GM13977 (cell line): ENCODE measurements around the gene NINL.
"Not testable (repeated sequence)": the region's sequence is repeated elsewhere in the genome, so short reads cannot be mapped to it uniquely, and the experiment has no call there.

Experiments used
- DNase-seq: peaks from one replicate; pipeline ENCODE4 v3.0.0; 2012; ENCODE audit warnings: low spot score
- in situ Hi-C: fragments of 300-500 bp; cut with MboI; formaldehyde crosslinking; loops from one replicate; pipeline ENCODE4 v1.12.0; 2022; ENCODE audit warnings: low sequenced_read_pairs, low pct_unique_long_range_greater_than_20kb, mixed read lengths, inconsistent platforms; ENCODE audit not compliant: unreplicated experiment
- TF ChIP-seq, protein P1 (sequence below): IDR thresholded peaks from 2 replicates; pipeline ENCODE4 v1.5.1; 2012; ENCODE audit warnings: mild to moderate bottlenecking, control low read depth; ENCODE audit not compliant: insufficient read depth; ENCODE audit errors: extremely low read depth, missing control alignments

The NINL gene

DNA sequence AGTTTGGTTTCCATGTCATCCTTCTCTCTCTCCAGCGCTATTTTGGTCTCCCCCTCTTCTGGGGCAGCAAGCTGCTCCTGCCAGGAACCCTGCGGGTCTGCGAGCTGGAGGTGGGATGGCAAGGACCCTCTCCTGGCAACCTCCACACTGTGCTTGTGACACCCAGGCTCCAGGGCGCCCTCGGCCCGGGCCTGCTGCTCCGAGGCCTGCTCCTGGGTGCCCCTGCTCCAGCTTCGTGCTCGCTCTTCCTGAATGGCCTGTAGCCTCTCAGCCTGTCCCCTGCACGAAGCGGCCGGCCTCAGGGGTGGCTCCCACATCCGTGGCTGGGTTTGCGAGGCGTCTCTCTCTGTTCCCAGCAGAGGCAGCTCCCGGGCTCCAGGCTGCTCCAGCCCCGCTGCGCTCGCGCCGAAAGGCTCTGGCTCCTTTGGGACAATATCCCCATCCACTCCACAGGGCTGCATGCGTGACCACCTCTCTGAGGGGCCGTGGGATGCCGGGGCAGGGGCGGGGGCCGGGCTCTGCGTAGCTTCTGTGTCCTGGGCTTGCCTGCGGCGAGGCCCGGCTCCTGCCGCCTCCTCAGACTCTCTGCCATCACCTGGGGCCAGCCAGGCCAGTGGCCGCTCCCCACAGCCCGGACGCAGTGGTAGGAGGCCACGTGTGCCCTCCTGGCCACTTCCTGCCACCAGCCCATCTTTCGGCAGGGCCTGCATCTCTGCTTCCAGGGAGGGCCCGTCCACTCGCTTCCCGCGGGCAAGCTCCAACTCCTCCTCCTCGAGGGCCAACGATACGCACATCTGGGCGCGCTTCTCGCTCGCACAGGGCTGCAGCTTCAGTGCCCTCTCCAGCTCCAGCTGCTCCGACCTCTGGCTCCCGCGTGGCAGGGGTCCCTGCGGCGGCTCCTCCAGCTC lies 109.0 kb downstream of the NINL start:
- TF ChIP-seq, protein P1, sequence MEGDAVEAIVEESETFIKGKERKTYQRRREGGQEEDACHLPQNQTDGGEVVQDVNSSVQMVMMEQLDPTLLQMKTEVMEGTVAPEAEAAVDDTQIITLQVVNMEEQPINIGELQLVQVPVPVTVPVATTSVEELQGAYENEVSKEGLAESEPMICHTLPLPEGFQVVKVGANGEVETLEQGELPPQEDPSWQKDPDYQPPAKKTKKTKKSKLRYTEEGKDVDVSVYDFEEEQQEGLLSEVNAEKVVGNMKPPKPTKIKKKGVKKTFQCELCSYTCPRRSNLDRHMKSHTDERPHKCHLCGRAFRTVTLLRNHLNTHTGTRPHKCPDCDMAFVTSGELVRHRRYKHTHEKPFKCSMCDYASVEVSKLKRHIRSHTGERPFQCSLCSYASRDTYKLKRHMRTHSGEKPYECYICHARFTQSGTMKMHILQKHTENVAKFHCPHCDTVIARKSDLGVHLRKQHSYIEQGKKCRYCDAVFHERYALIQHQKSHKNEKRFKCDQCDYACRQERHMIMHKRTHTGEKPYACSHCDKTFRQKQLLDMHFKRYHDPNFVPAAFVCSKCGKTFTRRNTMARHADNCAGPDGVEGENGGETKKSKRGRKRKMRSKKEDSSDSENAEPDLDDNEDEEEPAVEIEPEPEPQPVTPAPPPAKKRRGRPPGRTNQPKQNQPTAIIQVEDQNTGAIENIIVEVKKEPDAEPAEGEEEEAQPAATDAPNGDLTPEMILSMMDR = no peak
- DNase-seq = no peak
- in situ Hi-C loops = no loop called here

DNA sequence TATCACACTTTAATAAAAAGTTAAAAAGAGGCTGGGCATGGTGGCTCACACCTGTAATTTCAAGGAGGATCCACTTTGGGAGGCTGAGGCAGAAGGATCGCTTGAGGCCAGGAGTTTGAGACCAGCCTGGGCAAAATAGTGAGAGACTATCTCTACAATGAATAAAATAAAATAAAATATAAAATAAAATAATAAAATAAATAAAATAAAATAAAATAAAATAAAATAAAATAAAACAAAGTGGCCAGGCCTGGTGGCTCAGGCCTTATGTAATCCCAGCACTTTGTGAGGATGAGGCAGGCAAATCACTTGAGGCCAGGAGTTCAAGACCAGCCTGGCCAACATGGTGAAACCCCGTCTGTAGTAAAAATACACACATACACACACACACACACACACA lies 112.0 kb downstream of the NINL start:
- DNase-seq, in situ Hi-C loops: not testable (repeated sequence)

- in situ Hi-C loops = no loop called here
- no peak for DNase-seq
- TF ChIP-seq, protein P1 = no peak
Measured at GRCh38 chr20:25471020-25471419, 114.3 kb downstream of the NINL start.

GRCh38 chr20:25470045-25470444 lies 115.3 kb downstream of the NINL start:
- TF ChIP-seq, protein P1 = peak; percentile 73
- DNase-seq = peak; percentile 64
- in situ Hi-C loops = no loop called here

GRCh38 chr20:25469558-25469957 lies 115.8 kb downstream of the NINL start:
- TF ChIP-seq, protein P1 = no peak
- in situ Hi-C loops = no loop called here
- no peak for DNase-seq

DNA sequence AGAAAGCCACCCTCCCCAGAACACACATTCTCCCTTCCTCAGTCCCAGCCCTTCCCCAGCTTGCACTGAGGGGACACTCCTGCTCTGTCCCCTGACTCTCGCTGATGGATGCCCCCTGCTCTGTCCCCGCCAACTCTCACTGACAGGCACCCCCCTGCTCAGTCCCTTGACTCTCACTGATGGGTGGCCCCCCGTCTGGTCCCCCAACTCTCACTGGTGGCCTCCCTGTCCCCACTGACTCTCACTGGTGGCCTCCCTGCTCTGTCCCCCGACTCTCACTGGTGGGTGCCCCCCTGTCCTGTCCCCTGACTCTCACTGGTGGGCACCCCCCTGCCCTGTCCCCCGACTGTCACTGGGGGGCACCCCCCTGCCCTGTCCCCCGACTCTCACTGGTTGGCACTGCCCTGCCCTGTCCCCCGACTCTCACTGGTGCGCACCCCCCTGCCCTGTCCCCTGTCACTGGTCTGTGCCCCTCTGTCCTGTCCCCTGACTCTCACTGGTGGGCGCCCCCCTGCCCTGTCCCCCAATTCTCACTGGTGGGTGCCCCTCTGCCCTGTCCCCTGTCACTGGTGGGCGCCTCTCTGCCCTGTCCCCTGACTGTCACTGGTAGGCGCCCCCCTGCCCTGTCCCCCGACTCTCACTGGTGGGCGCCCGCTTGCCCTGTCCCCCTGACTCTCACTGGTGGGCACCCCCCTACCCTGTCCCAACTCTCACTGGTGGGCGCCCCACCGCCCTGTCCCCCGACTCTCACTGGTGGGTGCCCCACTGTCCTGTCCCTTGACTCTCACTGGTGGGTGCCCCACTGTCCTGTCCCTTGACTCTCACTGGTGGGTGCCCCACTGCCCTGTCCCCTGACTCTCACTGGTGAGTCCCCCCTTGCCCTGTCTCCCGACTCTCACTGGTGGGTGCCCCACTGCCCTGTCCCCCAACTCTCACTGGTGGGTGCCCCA lies 116.9 kb downstream of the NINL start:
- DNase-seq = no peak
- in situ Hi-C loops = no loop called here
- TF ChIP-seq, protein P1 = no peak
